NCI-H526 treated with DMSO at 0.1 percent for 48 hours (cell line): ENCODE measurements around the gene NOTCH1.
A peak's percentile ranks its signal among the peaks of the same experiment; 100 is the strongest.

Experiments
- DNase-seq: peaks from one replicate; lab custom pipeline; 2025; lab: John Stamatoyannopoulos, UW

NOTCH1 gene

DNA sequence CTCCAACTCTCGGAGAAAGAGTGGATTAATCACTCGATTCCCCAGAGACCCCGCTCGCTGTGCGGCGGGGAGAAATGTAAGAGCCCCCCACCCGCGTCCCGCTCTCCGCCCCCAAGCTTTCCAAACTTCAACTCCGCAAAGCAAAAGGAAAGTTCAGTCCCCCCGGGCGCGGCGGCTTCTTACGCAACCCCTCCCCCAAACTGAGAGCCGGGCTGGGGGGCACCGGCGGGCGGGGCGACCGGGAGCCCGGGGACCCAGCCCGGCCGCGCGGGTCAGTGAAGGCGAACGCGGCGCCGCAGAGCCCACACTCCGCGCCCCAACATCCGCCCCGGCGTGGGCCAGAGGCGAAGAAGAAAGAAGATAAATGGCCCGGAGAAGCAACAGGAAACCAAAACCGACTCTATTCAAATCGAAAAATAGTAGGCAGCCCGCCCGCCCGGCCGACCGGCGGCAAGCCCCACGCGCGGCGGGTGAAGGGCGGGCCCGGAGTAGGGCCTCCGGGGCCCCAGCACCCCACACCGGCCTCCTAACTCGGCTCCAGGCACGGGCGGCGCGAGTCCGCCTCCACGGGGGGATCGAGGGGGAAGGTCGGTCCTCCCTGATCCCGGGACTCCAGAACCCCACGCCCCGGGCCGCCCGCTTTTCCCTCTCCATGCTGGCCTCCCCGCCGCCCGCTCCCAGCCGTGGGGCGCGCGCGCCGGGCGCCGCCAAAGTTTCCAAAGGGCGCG, 720 bp downstream of the NOTCH1 start:
- no peak for DNase-seq

DNA sequence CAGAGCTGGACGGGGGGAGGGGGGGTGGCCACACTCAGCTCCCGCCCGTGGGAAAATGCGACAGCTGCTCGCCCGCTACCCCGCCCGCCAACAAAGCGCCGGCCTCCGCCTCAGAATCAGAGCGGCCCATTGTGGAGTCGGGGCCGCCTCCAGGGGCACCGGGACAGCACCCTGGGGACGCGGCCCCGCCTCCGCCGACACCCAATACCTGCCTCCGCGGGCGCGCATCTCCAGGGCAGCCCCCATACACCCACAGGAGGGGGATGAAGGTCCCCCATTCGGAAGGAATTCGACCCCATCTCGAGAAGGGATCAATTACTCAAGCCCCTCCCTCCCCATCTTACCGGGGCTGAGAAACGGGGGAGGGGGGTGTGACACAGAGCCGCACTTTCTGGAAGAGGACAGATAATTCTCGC, 1.3 kb downstream of the NOTCH1 start:
- peak; percentile 16 for DNase-seq

DNA sequence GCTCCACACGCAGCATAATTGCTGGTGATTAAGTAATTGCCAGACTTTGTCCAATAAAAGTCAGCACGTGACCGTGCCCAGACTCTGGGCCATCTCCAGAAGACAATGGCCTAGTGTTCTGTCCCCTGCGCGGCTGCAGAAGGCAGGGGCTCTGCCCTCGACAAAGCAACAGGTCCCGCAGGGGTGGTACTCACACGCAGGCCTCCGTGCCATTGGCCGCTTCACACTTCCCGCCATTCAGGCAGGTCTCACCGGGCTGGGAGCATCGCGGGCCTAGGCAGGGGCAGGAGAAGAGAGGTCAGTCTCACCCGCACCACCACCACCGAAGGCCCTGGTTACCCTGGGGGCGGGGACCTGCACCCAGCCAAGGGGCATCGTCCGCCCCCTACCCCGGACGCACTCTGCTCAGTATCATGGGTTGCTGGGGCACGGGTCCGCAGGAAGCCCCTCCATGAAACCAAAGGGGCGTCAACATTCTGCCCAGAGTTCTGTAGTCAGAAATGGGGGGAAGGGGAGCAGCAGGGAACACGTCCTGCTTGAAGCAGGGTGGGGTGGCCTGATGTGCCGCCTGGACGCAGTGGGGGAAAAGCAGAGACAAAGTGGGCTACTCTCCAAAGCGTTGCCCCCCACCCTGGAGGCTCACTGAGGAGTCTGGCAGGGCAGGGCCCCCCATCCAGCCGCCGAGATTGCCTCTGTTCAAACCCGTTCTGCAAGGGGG, 1.9 kb downstream of the NOTCH1 start:
- peak; percentile 71 for DNase-seq

DNA sequence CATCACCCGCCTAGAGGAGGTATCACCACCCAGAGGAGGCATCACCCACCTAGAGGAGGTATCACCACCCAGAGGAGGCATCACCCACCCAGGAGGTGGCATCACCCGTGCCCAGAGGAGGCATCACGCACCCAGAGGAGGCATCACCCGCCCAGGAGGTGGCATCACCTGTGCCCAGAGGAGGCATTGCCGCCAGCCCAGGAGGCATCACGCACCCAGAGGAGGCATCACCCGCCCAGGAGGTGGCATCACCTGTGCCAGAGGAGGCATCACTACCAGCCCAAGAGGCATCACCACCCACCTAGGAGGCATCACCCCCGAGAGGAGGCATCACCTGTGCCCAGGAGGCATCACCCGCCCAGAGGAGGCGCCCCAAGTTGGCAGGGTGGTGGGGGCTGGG, 2.6 kb downstream of the NOTCH1 start:
- DNase-seq: no peak

DNA sequence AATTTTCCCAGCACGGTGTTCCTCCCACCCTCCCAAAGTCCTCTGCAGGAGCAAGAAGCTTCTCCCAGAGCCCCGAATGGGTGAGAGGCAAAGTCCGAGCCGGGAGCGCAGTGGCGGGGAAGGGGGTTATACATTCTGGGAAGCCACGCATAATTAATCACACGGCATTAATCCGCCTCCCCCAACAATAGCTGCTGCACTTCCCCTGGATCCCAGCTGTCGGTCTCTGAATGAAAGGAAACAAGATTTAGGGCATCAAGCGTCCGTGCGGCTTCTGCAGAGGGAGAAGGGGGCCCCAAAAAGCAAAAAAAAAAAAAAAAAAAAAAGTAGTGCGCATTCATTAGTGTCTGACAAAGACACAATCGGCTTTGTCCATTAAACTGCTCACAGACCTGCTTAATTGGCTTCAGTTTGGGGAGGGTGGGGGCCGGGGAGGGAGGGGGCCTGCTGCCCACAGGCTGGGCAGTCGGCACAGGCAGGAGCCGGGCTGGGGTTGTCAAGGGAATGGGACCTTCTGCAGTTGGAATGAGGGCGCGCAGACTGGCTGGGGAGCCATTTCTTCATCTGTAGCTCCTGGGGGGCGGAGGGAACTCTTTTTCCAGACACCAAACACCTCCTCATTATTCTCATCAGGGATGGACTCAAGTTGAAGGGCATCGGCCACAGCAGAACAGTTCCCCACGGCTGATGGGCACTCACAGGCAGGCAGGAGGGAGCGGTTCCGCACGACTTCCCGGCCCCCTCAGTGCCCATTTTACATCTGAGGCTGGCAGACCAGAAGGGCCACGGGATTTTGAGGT, 3.4 kb downstream of the NOTCH1 start:
- no peak for DNase-seq

DNA sequence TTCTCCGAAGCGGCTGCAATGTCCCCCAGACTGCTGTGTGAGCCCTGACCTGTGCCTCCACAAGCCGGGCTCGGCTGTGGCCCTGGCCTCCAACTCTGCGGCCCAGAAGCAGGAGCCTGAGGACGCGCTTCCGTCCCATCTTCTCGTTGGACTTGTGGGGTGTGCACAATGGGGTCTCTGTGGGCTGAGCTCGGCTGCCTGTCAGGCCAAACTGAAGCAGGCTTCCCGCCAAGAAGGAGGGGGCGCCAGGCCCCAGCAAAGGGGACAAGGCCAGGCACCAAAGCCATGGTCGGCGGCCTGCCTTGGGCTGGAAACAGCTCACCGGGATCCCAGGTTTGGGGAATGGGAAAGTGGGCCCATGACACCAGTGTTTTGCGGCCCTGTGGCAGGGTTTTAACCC, 4.1 kb downstream of the NOTCH1 start:
- DNase-seq: no peak

DNA sequence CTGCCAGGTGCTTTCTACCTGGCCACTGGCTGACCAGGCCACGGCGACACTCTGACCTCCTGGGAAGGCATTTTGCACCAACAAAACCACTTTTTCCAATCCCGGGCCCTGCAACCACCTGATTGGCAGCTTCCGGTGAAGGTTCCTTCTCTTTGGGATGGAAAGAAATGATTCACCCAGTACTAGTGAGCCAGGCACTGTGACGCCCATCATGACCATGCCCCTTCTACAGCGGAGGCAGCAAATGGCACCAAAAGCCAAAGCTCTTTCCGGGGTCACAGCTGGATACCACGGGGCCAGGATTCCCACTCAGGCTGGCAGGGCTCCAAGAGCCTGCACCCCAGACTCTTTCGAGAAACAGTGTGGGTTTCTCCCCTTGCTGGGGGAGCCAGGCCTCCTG, 4.7 kb downstream of the NOTCH1 start:
- no peak for DNase-seq

DNA sequence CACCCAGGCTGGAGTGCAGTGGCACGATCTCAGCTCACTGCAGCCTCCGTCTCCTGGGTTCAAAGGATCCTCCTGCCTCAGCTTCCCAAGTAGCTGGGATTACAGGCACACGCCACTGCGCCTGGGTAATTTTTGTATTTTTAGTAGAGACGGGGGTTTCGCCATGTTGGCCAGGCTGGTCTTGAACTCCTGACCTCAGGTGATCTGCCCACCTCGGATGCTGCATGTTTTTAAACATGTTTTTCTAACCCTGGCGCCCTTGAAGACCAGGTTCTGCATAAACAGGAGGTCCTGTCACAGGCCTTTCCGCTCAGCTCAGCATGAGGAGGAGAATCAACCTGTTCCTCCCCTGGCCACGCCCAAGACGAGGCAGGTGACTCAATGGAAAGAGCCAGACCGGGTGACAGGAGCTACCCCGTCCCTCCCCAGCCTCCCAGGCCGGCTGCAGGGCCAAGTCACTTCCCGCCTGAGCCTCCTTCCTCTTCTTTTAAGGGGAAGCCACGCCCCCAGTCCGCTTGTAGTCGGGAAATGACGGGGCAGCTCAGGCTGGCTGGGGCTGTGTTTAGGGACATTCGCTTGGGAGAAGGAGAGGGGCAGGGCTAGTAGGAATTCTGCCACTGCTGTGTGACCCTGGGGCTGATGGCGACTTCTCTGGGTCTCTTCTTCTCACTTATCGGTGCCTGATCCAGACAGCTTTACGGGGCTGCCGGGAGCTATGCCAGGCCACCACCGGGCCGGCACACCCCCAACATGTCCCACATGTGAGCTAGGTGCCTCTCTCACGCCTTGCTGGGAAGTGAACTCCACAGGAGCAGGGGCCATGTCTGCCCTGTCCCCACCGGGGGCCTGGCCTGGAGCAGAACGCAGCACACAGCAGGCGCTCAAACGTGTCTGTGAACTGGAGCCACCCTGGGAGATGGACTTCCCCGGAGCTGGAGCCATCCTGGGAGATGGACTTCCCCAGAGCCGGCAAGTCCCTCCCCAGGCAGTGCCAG, 6.1 kb downstream of the NOTCH1 start:
- DNase-seq: no peak

DNA sequence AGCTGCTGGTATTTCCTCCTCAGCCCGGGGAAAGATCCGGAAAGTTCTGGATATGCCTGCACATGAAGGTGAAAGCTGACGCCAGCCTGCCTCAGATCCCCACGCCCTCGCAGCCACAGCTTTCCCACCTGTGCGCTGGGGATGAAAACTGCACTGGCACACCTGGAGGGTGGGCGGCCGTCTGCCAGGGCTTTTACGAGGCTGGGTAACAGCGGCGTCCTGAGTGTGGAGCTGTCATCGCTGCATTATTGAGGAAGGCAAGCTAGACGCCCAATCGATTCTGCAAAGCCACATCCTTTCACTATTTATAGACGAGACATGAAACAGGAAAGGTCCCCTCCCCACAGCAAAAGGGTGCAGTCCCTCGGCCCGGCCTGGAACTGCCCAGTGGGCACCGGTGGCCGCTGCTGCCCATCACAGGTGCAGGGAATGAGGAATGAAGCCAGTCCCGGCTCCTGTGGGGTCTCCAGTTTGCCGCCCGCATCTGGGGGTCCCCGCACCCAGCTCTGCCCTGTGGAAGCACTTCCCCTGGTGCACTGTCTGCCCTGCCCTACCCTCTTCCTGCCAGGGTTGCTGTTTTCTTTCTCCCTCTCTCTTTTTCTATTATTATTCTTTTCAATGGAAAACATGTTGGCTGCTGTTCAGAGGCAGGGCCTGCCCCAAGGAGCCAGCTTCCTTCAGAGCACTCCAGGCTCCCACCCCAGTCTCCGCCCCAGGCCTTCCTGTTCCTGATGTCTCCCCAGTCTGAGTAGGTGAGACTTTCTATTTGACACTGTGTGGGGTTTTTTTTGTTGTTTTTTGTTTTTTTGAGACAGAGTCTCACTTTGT, 7.0 kb downstream of the NOTCH1 start:
- no peak for DNase-seq

DNA sequence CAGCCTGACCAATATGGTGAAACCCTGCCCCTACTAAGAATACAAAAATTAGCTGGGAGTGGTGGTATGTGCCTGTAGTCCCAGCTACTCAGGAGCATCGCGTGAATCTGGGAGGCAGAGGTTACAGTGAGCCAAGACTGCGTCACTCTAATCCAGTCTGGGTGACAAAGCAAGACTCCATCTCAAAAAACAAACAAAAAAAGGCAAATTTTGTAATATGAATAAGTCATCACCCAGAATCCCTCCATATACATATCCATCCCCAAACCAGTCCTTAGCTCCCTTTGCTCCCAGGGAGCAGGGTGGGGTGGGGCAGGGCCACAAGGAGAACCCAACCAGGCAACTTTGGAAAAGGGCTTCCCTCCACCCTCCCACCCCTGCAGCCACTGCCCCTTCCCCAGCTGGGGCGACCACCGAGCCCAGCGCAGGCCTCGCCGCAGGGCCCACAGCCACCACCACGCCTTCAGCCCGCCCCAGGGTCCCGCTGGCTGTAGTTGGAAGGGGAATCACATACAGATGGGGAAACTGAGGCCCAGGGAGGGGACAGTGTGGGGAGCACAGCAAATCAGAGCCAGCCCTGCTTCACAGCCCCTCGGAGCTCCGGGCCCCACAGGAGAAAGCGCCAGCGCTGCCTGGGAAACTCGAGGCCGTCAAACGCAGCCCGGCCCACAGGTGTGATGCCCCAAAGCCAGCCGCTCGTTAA, 7.8 kb downstream of the NOTCH1 start:
- DNase-seq: no peak

DNA sequence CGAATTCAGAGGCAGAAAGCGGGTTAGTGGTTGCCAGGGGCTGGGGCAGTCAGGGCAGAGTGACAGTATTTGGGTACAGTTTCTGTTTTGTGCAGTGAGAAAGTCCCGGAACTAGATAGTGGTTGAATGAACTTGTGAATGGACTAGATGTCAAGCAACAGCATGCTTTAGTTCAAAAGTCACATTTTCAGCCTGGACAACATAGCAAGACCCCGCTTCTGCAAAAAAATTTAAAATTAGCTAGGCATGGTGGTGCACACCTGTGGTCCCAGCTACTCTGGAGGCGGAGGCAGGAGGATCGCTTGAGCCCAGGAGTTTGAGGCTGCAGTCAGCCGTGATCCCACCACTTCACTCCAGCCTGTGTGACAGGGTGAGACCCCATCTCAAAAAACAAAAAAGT, 8.4 kb downstream of the NOTCH1 start:
- no peak for DNase-seq

DNA sequence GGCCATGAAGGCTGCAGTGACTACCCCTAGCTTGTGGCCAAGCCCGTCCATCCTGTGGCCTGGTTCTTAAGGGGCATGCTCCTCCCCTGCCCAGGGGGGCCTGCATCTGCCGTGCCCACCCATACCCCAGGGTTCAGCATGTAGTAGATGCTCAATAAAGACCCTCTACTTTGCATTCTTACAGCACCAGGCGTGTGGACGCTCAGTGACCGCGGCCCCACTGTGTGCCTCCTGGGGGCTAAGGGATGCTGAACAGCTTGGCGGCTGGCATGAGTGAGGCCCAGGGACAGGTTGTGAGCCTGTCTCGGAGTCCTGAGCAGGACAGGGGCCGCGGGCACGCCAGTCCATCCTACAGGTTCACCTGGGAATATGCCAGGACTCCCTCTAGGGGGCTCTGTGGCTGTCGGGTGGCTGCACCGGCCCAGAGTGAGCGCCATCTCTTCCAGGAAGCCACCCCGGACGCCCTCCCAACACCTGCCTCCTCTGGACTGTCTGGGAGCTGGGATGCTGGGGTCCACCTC, 9.1 kb downstream of the NOTCH1 start:
- no peak for DNase-seq

DNA sequence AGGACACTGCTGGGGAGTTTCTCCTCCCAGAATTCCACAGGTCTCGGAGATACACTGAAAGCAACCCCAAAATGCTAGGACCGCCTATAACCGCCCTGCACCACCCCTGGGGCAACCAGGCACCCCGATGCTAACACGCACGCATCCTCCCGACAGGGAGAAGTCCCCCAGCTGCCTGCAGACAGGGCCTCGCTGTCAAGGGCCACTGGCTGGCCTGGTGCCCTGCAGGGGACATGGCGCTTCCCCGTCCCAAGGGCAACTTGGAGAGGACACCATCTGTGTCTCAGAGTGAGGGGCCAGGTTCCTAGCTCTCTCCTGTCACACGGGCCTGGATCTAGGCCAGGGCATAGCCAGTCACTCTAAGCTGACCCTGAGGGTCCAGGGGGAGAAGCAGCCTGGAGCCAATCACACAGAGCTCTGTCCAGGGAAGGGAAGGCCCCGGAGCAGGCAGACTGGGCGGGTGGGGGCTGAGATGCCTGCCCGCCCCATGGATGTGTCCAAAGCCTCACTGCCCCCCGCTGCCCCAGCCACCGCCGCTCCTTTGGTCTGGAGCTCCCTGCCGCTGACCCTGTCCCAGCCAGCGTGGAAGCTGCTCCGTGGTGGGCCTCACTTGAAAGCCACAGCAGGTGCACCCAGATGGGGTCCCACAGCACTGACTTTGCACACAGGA, 9.7 kb downstream of the NOTCH1 start:
- DNase-seq: no peak

DNA sequence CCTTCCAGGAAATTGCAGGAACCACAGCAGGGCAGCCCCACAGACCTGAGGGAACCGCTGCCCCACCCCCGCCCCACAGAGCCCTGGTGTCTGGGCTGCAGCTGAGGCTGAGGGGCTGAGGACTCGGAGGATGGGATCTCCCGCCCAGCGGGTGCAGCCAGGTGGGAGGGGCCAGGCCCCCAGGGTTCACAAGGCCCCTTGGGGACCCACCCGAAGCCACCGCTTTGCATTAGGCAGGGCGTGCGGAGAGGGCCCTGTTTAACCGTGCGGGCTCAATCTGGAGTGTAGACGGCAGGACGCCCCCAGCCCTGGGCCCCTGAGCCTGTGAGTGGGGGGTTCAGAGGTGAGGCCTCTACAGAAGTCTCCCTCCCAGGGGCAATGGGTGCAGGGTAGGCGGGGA, 10.8 kb downstream of the NOTCH1 start:
- no peak for DNase-seq

DNA sequence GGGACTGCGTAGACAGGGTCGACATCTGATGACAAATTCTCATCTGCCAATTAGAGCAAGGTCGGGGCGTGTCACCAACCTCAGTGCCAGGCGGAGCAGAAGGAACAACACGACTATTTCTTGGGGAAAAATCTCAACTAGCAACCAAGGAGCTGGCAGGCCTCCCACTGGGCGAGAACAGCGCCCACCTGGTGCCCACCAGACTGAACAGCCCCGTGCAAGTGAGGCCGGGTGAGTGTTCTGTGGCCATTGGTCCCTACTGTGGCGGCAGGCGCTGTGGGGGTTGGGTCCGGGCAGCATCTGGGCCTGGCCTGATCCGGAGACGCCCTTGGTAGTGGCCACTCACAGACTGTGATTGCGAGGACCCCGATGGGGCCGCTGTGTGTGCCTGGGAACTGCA, 11.5 kb downstream of the NOTCH1 start:
- no peak for DNase-seq

DNA sequence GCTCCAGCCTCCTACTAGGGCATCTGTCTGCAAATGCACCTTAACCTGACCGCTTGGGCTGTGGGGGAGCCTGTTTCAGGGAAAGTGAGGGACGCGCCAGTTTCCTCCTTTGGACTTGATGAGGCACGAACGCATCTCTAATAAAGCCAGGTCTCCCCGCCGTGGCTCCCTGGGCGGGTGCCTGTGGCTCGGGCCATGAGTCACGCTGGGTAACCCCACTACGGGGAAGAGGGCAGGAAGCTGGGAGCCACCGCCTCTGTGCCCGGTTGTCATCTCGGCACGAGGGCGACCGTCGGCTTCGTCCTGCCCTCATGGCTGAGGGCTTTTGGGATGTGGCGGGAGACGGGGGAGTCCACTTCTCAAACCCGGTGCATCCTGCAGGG, 12.1 kb downstream of the NOTCH1 start:
- no peak for DNase-seq

DNA sequence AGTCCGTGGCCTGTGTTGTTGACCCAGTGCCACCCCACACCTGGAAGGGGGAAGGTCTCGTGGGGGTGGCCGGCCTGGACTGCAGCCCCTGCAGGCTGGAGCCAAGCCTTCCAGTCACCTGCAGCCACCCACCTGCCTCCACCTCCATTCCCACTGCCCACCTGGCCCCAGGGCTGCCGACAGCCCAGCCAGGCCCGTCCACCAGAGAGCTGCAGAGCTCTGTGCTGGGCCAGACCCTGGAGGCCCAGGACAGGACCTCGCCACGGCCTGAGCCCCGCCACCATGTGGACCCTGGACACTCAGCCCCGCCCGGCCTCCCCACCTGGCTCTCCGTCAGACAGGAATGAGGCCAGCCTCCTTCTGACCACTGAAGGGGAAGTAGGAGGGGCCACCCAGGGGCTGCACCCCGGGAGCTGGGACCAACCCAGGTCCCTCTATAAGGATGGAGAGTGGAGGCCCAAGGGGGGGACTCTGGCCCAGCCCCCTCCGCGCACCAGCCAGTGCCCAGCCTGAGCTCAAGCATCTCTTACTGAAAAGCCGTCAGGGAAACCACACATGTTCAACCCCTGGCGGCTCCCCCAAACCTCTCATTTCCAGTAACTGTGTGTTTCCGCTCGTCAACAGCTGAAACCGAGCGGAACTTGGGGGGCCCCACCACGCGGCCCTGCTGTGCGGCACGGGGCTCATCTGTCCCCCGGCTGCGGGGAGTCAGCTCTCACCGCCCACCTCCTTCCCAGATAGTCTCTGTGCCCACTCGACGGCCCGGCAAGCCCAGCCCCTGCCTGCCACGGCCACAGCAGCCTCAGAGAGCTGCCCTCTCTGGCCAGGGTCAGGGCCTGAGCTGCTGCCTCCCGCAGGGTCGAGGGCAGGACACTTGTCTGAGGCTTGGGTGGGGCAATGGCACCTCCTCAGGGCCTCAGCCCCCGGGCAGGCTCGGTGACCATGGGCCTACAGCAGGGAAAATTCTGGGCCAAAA, 12.8 kb downstream of the NOTCH1 start:
- no peak for DNase-seq
